ENCODE results near the gene FSD1. TPM values are rescaled to one million over a fixed set of nuclear protein-coding genes. Genes with fewer than 3 reads are reported as not detected.

Gene FSD1
- 65.4 TPM for polyA plus RNA-seq (2012; ENCODE audit: insufficient read length, low read depth)

DNA sequence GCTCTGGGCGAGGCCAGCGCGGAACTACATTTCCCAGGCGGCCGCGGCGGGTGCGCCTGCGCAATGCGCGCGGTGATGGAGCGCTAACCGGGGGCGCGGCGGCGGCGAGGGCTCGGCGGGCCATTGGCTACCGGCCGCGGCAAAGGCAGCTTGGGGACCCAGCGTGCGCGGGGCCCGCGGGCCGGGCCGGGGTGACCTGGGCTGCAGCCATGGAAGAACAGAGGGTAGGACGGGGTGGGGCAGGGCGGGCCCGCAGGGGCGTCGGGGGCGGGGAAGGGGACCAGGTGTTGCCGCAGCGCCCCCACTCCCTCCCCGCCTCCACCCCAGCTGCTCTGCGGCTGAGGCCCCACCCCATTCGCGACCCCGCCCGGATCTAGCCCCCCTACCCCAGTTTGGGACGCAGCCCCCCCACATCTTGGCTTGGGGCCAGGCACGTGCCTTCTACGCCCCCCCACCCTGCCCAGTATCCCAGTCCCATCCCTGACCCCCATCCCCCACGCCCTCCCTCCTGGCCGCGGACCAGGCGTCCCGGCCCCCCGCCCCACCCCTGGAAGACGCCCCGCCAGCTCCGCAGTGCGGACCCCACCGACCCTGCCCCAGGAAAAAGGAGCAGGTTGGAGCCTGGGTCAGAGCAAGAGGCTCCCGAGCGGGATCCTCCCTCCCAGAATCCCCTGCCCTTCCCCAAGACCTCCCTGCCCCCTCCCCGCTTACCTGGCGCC is at the start of gene FSD1:
TSS of gene FSD1 (plus strand) at position 61 of the 719 bp plus-strand sequence. CDS start at position 210, 149 bp downstream.
- TF ChIP-seq TAF1 (IDR thresholded peaks at IDR 0.05; ENCODE audit: borderline replicate concordance, insufficient read depth, low read length) (no peak), SIN3A (IDR thresholded peaks at IDR 0.05; ENCODE audit: borderline replicate concordance, insufficient read depth, low read length) (no peak), POLR2AphosphoS5 (IDR thresholded peaks at IDR 0.05; ENCODE audit: low read depth, low read length) (no peak), FOXP2 (optimal IDR thresholded peaks at IDR 0.05; ENCODE audit: borderline replicate concordance, extremely low read depth, extremely low read length, insufficient read depth) (no peak)
- TF ChIP-seq, protein P1, sequence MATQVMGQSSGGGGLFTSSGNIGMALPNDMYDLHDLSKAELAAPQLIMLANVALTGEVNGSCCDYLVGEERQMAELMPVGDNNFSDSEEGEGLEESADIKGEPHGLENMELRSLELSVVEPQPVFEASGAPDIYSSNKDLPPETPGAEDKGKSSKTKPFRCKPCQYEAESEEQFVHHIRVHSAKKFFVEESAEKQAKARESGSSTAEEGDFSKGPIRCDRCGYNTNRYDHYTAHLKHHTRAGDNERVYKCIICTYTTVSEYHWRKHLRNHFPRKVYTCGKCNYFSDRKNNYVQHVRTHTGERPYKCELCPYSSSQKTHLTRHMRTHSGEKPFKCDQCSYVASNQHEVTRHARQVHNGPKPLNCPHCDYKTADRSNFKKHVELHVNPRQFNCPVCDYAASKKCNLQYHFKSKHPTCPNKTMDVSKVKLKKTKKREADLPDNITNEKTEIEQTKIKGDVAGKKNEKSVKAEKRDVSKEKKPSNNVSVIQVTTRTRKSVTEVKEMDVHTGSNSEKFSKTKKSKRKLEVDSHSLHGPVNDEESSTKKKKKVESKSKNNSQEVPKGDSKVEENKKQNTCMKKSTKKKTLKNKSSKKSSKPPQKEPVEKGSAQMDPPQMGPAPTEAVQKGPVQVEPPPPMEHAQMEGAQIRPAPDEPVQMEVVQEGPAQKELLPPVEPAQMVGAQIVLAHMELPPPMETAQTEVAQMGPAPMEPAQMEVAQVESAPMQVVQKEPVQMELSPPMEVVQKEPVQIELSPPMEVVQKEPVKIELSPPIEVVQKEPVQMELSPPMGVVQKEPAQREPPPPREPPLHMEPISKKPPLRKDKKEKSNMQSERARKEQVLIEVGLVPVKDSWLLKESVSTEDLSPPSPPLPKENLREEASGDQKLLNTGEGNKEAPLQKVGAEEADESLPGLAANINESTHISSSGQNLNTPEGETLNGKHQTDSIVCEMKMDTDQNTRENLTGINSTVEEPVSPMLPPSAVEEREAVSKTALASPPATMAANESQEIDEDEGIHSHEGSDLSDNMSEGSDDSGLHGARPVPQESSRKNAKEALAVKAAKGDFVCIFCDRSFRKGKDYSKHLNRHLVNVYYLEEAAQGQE (IDR thresholded peaks at IDR 0.05; ENCODE audit: insufficient read depth in 1 of 2, low read depth in 2 of 2, low read length in 2 of 2): no peak

- TF ChIP-seq, protein P1 (IDR thresholded peaks at IDR 0.05; ENCODE audit: insufficient read depth in 1 of 2, low read depth in 2 of 2, low read length in 2 of 2): no peak
- no peak for TF ChIP-seq POLR2AphosphoS5 (IDR thresholded peaks at IDR 0.05; ENCODE audit: low read depth, low read length)
- TF ChIP-seq FOXP2 (optimal IDR thresholded peaks at IDR 0.05; ENCODE audit: borderline replicate concordance, extremely low read depth, extremely low read length, insufficient read depth): no peak
- no peak for TF ChIP-seq TAF1 (IDR thresholded peaks at IDR 0.05; ENCODE audit: borderline replicate concordance, insufficient read depth, low read length)
- TF ChIP-seq SIN3A (IDR thresholded peaks at IDR 0.05; ENCODE audit: borderline replicate concordance, insufficient read depth, low read length): no peak
These were observed 47.8 kb upstream of the FSD1 start for GRCh38 chr19:4256563-4256962.

- TF ChIP-seq SIN3A (IDR thresholded peaks at IDR 0.05; ENCODE audit: borderline replicate concordance, insufficient read depth, low read length) (no peak), TAF1 (IDR thresholded peaks at IDR 0.05; ENCODE audit: borderline replicate concordance, insufficient read depth, low read length) (no peak), FOXP2 (optimal IDR thresholded peaks at IDR 0.05; ENCODE audit: borderline replicate concordance, extremely low read depth, extremely low read length, insufficient read depth) (no peak), POLR2AphosphoS5 (IDR thresholded peaks at IDR 0.05; ENCODE audit: low read depth, low read length) (no peak)
- TF ChIP-seq, protein P1 (IDR thresholded peaks at IDR 0.05; ENCODE audit: insufficient read depth in 1 of 2, low read depth in 2 of 2, low read length in 2 of 2): no peak
These were observed 47.4 kb upstream of the FSD1 start for GRCh38 chr19:4257025-4257424.

- TF ChIP-seq TAF1 (IDR thresholded peaks at IDR 0.05; ENCODE audit: borderline replicate concordance, insufficient read depth, low read length): no peak
These were observed 46.2 kb upstream of the FSD1 start for GRCh38 chr19:4258181-4258580.

GRCh38 chr19:4260613-4261191 is 43.7 kb upstream of the FSD1 start:
- no peak for TF ChIP-seq FOXP2 (optimal IDR thresholded peaks at IDR 0.05; ENCODE audit: borderline replicate concordance, extremely low read depth, extremely low read length, insufficient read depth)
- TF ChIP-seq, protein P1 (IDR thresholded peaks at IDR 0.05; ENCODE audit: insufficient read depth in 1 of 2, low read depth in 2 of 2, low read length in 2 of 2): no peak
- no peak for TF ChIP-seq TAF1 (IDR thresholded peaks at IDR 0.05; ENCODE audit: borderline replicate concordance, insufficient read depth, low read length)
- no peak for TF ChIP-seq POLR2AphosphoS5 (IDR thresholded peaks at IDR 0.05; ENCODE audit: low read depth, low read length)
- no peak for TF ChIP-seq SIN3A (IDR thresholded peaks at IDR 0.05; ENCODE audit: borderline replicate concordance, insufficient read depth, low read length)

All from PFSK-1 (cell line).